SIG-M5 treated with dmso at 0.1 percent for 504 hours (cell line): Measurements from ENCODE around the gene SYT11.
A peak's percentile ranks its signal among the peaks of the same experiment; 100 is the strongest.
"Not testable (repeated sequence)": the region's sequence is repeated elsewhere in the genome, so short reads cannot be mapped to it uniquely, and the experiment has no call there.

Source experiments
- DNase-seq: peaks from one replicate; lab custom pipeline; 2025; ENCODE audit not compliant: unreplicated experiment; lab: John Stamatoyannopoulos, UW

SYT11 gene

GRCh38 chr1:155896476-155896875, 37.1 kb downstream of the SYT11 start:
- DNase-seq = not testable (repeated sequence)

- DNase-seq = no peak
These were observed 38.4 kb downstream of the SYT11 start for GRCh38 chr1:155897746-155898145.

GRCh38 chr1:155898888-155899287, 39.5 kb downstream of the SYT11 start:
- DNase-seq = no peak

GRCh38 chr1:155899683-155900082, 40.3 kb downstream of the SYT11 start:
- DNase-seq = no peak

GRCh38 chr1:155900161-155900560, 40.8 kb downstream of the SYT11 start:
- no peak for DNase-seq

GRCh38 chr1:155904261-155904660, 44.9 kb downstream of the SYT11 start:
- no peak for DNase-seq

GRCh38 chr1:155909894-155910293, 50.5 kb downstream of the SYT11 start:
- peak; percentile 94 for DNase-seq

GRCh38 chr1:155910621-155911121, 51.3 kb downstream of the SYT11 start:
- peak; percentile 35 for DNase-seq

- DNase-seq = peak; percentile 80
These were observed 52.0 kb downstream of the SYT11 start, which contains the start of gene RIT1 for GRCh38 chr1:155911156-155912055. TSS of gene RIT1 (minus strand) at chr1:155911349. CDS start at chr1:155910761, 588 bp downstream.

- DNase-seq = no peak
These were observed 52.7 kb downstream of the SYT11 start for GRCh38 chr1:155912056-155912536.

- DNase-seq = no peak
These were observed 54.8 kb downstream of the SYT11 start for GRCh38 chr1:155913969-155914757.

GRCh38 chr1:155918660-155919059, 59.3 kb downstream of the SYT11 start:
- DNase-seq = no peak

- no peak for DNase-seq
These were observed 60.4 kb downstream of the SYT11 start for GRCh38 chr1:155919801-155920200.

- no peak for DNase-seq
These were observed 61.4 kb downstream of the SYT11 start for GRCh38 chr1:155920717-155921116.

GRCh38 chr1:155925506-155925905, 66.1 kb downstream of the SYT11 start:
- DNase-seq = no peak

GRCh38 chr1:155929057-155929456, 69.7 kb downstream of the SYT11 start:
- no peak for DNase-seq

GRCh38 chr1:155930725-155931124, 71.4 kb downstream of the SYT11 start:
- DNase-seq = not testable (repeated sequence)

- no peak for DNase-seq
These were observed 72.1 kb downstream of the SYT11 start for GRCh38 chr1:155931332-155932038.

GRCh38 chr1:155932081-155932480, 72.7 kb downstream of the SYT11 start:
- DNase-seq = no peak

GRCh38 chr1:155932487-155932886, 73.1 kb downstream of the SYT11 start:
- no peak for DNase-seq

GRCh38 chr1:155933591-155934096, 74.3 kb downstream of the SYT11 start:
- DNase-seq = no peak
